ENCODE results near the gene TRAF4. TPM values are rescaled to one million over a fixed set of nuclear protein-coding genes. Genes with fewer than 3 reads are reported as not detected.

Gene TRAF4
- total and polyA plus RNA-seq, 9 of the 15 experiments (the other 6 are each of a cell fraction or from before 2014, with no cell fraction given): 2.4 to 147 (median 72.4) TPM

DNA sequence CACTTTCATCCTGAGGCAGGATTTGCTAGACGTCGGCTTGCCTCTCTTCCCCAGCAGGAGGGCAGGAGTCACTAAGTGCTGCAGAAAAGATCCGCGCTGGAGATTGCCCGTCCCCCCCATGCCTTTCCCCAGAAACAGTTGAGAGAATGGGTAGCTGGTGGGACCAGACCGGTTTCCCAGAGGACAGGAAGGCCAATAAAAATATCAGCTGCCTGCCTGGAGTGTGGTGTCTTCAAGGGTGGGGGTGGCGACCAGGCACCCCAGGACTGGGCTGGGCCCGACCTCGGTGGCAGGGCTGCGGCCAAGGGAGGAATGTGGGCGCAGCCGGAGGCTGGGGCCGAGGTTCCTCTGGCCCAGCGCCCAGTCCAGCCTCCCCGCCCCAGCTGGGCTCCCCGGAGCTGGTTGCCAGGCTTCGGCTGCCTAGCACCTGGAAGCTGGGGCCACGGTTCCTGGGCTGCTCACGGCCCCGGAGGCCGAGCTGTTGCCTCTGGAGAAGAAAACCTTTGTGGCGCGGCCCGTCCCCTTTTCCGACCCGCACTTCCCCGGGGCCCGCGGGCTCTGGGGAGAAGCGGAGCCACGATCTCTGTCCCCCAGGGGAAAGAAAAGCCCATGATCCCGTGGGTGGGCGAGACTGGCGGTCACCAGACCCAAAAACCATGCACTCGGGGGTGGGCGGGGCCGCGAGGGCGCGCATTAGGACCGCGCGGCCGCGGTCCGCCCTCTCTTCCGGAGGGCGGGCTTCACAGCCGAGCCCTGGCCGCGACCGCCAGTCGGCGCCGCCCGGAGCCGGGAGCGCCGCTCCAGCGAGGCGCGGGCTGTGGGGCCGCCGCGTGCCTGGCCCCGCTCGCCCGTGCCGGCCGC, at the start of gene TRAF4 (continued):
- TF ChIP-seq, protein P1, sequence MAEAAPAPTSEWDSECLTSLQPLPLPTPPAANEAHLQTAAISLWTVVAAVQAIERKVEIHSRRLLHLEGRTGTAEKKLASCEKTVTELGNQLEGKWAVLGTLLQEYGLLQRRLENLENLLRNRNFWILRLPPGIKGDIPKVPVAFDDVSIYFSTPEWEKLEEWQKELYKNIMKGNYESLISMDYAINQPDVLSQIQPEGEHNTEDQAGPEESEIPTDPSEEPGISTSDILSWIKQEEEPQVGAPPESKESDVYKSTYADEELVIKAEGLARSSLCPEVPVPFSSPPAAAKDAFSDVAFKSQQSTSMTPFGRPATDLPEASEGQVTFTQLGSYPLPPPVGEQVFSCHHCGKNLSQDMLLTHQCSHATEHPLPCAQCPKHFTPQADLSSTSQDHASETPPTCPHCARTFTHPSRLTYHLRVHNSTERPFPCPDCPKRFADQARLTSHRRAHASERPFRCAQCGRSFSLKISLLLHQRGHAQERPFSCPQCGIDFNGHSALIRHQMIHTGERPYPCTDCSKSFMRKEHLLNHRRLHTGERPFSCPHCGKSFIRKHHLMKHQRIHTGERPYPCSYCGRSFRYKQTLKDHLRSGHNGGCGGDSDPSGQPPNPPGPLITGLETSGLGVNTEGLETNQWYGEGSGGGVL (CRISPR knock-in tag; IDR thresholded peaks at IDR 0.05): no peak
- peak; percentile 71; the same call in 1 of the 2 replicates for TF ChIP-seq NR4A1 (CRISPR knock-in tag; IDR thresholded peaks at IDR 0.05)
- no peak; the same call in 1 of the 2 replicates for TF ChIP-seq NR4A1 (tag; IDR thresholded peaks at IDR 0.05)
- TF ChIP-seq POLR2G (IDR thresholded peaks at IDR 0.05; ENCODE audit: low read depth, low read length): peak; percentile 98
- TF ChIP-seq TAF1 (IDR thresholded peaks at IDR 0.05; ENCODE audit: control insufficient read depth, extremely low read depth, insufficient read depth, low read length, severe bottlenecking): peak; percentile 82
- TF ChIP-seq, protein P2, sequence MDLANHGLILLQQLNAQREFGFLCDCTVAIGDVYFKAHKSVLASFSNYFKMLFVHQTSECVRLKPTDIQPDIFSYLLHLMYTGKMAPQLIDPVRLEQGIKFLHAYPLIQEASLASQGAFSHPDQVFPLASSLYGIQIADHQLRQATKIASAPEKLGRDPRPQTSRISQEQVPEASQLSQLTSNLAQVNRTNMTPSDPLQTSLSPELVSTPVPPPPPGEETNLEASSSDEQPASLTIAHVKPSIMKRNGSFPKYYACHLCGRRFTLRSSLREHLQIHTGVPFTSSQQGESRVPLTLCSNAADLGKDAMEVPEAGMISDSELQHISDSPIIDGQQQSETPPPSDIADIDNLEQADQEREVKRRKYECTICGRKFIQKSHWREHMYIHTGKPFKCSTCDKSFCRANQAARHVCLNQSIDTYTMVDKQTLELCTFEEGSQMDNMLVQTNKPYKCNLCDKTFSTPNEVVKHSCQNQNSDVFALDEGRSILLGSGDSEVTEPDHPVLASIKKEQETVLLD (IDR thresholded peaks at IDR 0.05): peak; percentile 60
- TF ChIP-seq, protein P3, sequence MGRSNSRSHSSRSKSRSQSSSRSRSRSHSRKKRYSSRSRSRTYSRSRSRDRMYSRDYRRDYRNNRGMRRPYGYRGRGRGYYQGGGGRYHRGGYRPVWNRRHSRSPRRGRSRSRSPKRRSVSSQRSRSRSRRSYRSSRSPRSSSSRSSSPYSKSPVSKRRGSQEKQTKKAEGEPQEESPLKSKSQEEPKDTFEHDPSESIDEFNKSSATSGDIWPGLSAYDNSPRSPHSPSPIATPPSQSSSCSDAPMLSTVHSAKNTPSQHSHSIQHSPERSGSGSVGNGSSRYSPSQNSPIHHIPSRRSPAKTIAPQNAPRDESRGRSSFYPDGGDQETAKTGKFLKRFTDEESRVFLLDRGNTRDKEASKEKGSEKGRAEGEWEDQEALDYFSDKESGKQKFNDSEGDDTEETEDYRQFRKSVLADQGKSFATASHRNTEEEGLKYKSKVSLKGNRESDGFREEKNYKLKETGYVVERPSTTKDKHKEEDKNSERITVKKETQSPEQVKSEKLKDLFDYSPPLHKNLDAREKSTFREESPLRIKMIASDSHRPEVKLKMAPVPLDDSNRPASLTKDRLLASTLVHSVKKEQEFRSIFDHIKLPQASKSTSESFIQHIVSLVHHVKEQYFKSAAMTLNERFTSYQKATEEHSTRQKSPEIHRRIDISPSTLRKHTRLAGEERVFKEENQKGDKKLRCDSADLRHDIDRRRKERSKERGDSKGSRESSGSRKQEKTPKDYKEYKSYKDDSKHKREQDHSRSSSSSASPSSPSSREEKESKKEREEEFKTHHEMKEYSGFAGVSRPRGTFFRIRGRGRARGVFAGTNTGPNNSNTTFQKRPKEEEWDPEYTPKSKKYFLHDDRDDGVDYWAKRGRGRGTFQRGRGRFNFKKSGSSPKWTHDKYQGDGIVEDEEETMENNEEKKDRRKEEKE (IDR thresholded peaks at IDR 0.05; ENCODE audit: borderline replicate concordance in 1 of 2, control insufficient read depth in 1 of 2, low read depth in 2 of 2, low read length in 1 of 2): peak in 1 of 2 experiments; percentile 83; a peak in 2 of 4 replicates
- TF ChIP-seq GATAD2A (IDR thresholded peaks at IDR 0.05): 0 out of 2 replicates have a peak, but pooled peaks have one; percentile 59
- no peak for TF ChIP-seq NCOA2 (IDR thresholded peaks at IDR 0.05; ENCODE audit: partially characterized antibody in 2 of 2)
- no peak for TF ChIP-seq ZNF766 (CRISPR knock-in tag; conservative IDR thresholded peaks at IDR 0.05)
- TF ChIP-seq ZNF316 (IDR thresholded peaks at IDR 0.05): no peak
- TF ChIP-seq, protein P4, sequence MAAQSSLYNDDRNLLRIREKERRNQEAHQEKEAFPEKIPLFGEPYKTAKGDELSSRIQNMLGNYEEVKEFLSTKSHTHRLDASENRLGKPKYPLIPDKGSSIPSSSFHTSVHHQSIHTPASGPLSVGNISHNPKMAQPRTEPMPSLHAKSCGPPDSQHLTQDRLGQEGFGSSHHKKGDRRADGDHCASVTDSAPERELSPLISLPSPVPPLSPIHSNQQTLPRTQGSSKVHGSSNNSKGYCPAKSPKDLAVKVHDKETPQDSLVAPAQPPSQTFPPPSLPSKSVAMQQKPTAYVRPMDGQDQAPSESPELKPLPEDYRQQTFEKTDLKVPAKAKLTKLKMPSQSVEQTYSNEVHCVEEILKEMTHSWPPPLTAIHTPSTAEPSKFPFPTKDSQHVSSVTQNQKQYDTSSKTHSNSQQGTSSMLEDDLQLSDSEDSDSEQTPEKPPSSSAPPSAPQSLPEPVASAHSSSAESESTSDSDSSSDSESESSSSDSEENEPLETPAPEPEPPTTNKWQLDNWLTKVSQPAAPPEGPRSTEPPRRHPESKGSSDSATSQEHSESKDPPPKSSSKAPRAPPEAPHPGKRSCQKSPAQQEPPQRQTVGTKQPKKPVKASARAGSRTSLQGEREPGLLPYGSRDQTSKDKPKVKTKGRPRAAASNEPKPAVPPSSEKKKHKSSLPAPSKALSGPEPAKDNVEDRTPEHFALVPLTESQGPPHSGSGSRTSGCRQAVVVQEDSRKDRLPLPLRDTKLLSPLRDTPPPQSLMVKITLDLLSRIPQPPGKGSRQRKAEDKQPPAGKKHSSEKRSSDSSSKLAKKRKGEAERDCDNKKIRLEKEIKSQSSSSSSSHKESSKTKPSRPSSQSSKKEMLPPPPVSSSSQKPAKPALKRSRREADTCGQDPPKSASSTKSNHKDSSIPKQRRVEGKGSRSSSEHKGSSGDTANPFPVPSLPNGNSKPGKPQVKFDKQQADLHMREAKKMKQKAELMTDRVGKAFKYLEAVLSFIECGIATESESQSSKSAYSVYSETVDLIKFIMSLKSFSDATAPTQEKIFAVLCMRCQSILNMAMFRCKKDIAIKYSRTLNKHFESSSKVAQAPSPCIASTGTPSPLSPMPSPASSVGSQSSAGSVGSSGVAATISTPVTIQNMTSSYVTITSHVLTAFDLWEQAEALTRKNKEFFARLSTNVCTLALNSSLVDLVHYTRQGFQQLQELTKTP (IDR thresholded peaks at IDR 0.05; ENCODE audit: low read depth in 1 of 2, partially characterized antibody in 2 of 2): peak in 1 of 2 experiments; percentile 18
- TF ChIP-seq CBFB (CRISPR knock-in tag; IDR thresholded peaks at IDR 0.05): no peak
- peak in 1 of 2 experiments; percentile 37; a peak in 1 of 4 replicates for TF ChIP-seq TBL1XR1 (IDR thresholded peaks at IDR 0.05; ENCODE audit: low read length in 2 of 2)
- TF ChIP-seq MAZ (CRISPR knock-in tag; conservative IDR thresholded peaks at IDR 0.05 in 1 of 2, IDR thresholded peaks at IDR 0.05 in 1 of 2): peak in 1 of 2 experiments; percentile 83; a peak in 2 of 4 replicates

Measured in K562 (cell line).